ENCODE measurements around the gene ANKRD17. TPM values are rescaled to one million over a fixed set of nuclear protein-coding genes. Genes with fewer than 3 reads are reported as not detected.

The ANKRD17 gene
- total and polyA plus RNA-seq, 9 of the 15 experiments (the other 6 are each of a cell fraction or from before 2014, with no cell fraction given), result 25.5 to 86.9 (median 52.2) TPM

- TF ChIP-seq MITF (IDR thresholded peaks at IDR 0.05) (no peak), ZNF24 (IDR thresholded peaks at IDR 0.05) (no peak), PCBP1 (IDR thresholded peaks at IDR 0.05; ENCODE audit: low read depth, low read length, poor library complexity, severe bottlenecking) (no peak), GTF2E2 (tag; IDR thresholded peaks at IDR 0.05) (no peak), FOXK1 (CRISPR knock-in tag; IDR thresholded peaks at IDR 0.05; ENCODE audit: borderline replicate concordance) (no peak)
Observed at GRCh38 chr4:73272816-73273215, 14.2 kb upstream of the ANKRD17 start (continued).

GRCh38 chr4:73267050-73267449 lies 8.5 kb upstream of the ANKRD17 start:
- FAIRE-seq (no peak), DNase-seq (ENCODE audit: extremely low read depth in 1 of 4, low spot score in 3 of 4) (no peak), ATAC-seq (no peak; the same call in 2 of the 3 replicates)
- intact Hi-C loops (cut with micrococcal nuclease), result no loop called here
- Histone ChIP-seq H3K27ac (ENCODE audit: extremely low read depth, low read depth, low read length) (no peak overlapping the region), H3K4me3 (no peak overlapping the region), H3K9me3 (replicated peaks; ENCODE audit: control insufficient read depth, insufficient read depth, low read depth, low read length) (no peaks in the 10 kb centered on the region), H3K4me1 (replicated peaks in 1 of 2; ENCODE audit: control insufficient read depth in 2 of 2, insufficient read depth in 2 of 2, low read length in 2 of 2) (no peaks in the 10 kb centered on the region), H3K4me2 (ENCODE audit: insufficient read depth, low read length) (no peak overlapping the region), H3K9ac (ENCODE audit: insufficient read depth in 1 of 2, low read depth in 2 of 2, low read length in 2 of 2) (no peak overlapping the region), H2AFZ (ENCODE audit: low read depth, low read length) (no peak overlapping the region), H3K9me1 (ENCODE audit: control insufficient read depth, insufficient read depth, low read length) (no peaks in the 10 kb centered on the region), H3K27me3 (ENCODE audit: control insufficient read depth in 2 of 2, insufficient read depth in 2 of 2, low read length in 2 of 2) (no peaks in the 10 kb centered on the region), H4K20me1 (replicated peaks; ENCODE audit: control insufficient read depth, insufficient read depth, low read length) (no peaks in the 10 kb centered on the region), H3K79me2 (ENCODE audit: control insufficient read depth, insufficient read depth, low read length) (no peaks in the 10 kb centered on the region), H3K36me3 (ENCODE audit: control insufficient read depth, insufficient read depth, low read length) (0 out of 3 replicates have a peak, but pooled peaks cover 3% of the 10 kb centered on the region)
- ChIA-PET POLR2A (interaction anchor here (0.7 kb wide), 1 partner anchor 899 kb away, joined by 4 read pairs; no protein-coding TSS in a partner anchor), CTCF (ENCODE audit: low intra/inter-chr PET ratio) (no interaction called here)
- in situ Hi-C loops (cut with MboI), result no loop called here
- 39% methylated on average over 2 of the region's 2 CpGs for WGBS (ENCODE audit: insufficient coverage, low coverage, missing lambda C conversion rate)
- TF ChIP-seq HDAC2 (IDR thresholded peaks at IDR 0.05) (no peak), KAT2B (IDR thresholded peaks at IDR 0.05; ENCODE audit: low read depth, low read length) (no peak), KDM2B (CRISPR knock-in tag; IDR thresholded peaks at IDR 0.05) (no peak), RB1 (IDR thresholded peaks at IDR 0.05; ENCODE audit: low read depth) (no peak), GTF2E2 (tag; IDR thresholded peaks at IDR 0.05) (no peak)
- TF ChIP-seq, protein P1, sequence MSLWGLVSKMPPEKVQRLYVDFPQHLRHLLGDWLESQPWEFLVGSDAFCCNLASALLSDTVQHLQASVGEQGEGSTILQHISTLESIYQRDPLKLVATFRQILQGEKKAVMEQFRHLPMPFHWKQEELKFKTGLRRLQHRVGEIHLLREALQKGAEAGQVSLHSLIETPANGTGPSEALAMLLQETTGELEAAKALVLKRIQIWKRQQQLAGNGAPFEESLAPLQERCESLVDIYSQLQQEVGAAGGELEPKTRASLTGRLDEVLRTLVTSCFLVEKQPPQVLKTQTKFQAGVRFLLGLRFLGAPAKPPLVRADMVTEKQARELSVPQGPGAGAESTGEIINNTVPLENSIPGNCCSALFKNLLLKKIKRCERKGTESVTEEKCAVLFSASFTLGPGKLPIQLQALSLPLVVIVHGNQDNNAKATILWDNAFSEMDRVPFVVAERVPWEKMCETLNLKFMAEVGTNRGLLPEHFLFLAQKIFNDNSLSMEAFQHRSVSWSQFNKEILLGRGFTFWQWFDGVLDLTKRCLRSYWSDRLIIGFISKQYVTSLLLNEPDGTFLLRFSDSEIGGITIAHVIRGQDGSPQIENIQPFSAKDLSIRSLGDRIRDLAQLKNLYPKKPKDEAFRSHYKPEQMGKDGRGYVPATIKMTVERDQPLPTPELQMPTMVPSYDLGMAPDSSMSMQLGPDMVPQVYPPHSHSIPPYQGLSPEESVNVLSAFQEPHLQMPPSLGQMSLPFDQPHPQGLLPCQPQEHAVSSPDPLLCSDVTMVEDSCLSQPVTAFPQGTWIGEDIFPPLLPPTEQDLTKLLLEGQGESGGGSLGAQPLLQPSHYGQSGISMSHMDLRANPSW (CRISPR knock-in tag; IDR thresholded peaks at IDR 0.05), result no peak
- BruUV-seq (replicated peaks), result no TSS peak
